ENCODE data around the gene GALNS. TPM values are rescaled to one million over a fixed set of nuclear protein-coding genes. Genes with fewer than 3 reads are reported as not detected.

Gene GALNS
- total and polyA plus RNA-seq, 11 donors: 10.7 to 22.7 (median 14.1) TPM

- Histone ChIP-seq H3K4me3 (no peak overlapping the region), H3K4me1 (no peaks in the 10 kb centered on the region), H3K36me3 (peaks cover 0 to 31% (median 17%) of the 10 kb centered on the region in 9 donors), H3K27ac (no peak overlapping the region), H3K27me3 (no peaks in the 10 kb centered on the region), H3K9me3 (no peaks in the 10 kb centered on the region)
- ATAC-seq: no peak
- intact Hi-C loops (cut with DNase I): no loop called here
- DNase-seq: no peak
- WGBS, 4 donors: 77 to 86% (median 84%) methylated on average over 11 of the region's 11 CpGs
- TF ChIP-seq POLR2A (IDR thresholded peaks at IDR 0.05): no peak
- TF ChIP-seq CTCF (IDR thresholded peaks at IDR 0.05): no peak
These were observed 12.2 kb downstream of the GALNS start for GRCh38 chr16:88844419-88845036.

- Histone ChIP-seq H3K27ac (no peak overlapping the region), H3K36me3 (peaks cover 0 to 43% (median 22%) of the 10 kb centered on the region in 9 donors), H3K4me3 (no peak overlapping the region), H3K9me3 (no peaks in the 10 kb centered on the region), H3K4me1 (no peaks in the 10 kb centered on the region), H3K27me3 (no peaks in the 10 kb centered on the region)
- intact Hi-C loops (cut with DNase I): no loop called here
- TF ChIP-seq CTCF (IDR thresholded peaks at IDR 0.05) (no peak), POLR2A (IDR thresholded peaks at IDR 0.05) (no peak)
- DNase-seq (no peak), ATAC-seq (no peak)
- 91 to 95% (median 95%) methylated on average over 19 to 20 of the region's 20 CpGs for WGBS, 4 donors
These were observed 13.5 kb downstream of the GALNS start for GRCh38 chr16:88843256-88843655.

GRCh38 chr16:88842806-88843205, 13.9 kb downstream of the GALNS start:
- no peak overlapping the region for H3K27ac ChIP-seq
- DNase-seq (no peak), ATAC-seq (no peak)
- H3K4me1 ChIP-seq: no peaks in the 10 kb centered on the region
- intact Hi-C loops (cut with DNase I): no loop called here
- H3K4me3 ChIP-seq: no peak overlapping the region
- TF ChIP-seq CTCF (IDR thresholded peaks at IDR 0.05) (no peak), POLR2A (IDR thresholded peaks at IDR 0.05) (no peak)
- peaks cover 0 to 45% (median 24%) of the 10 kb centered on the region in 9 donors for H3K36me3 ChIP-seq
- no peaks in the 10 kb centered on the region for H3K27me3 ChIP-seq
- 95 to 97% (median 96%) methylated on average over 21 to 25 of the region's 25 CpGs for WGBS, 4 donors
- H3K9me3 ChIP-seq: no peaks in the 10 kb centered on the region

GRCh38 chr16:88842308-88842756, 14.4 kb downstream of the GALNS start:
- ATAC-seq (no peak), DNase-seq (no peak)
- no peak overlapping the region for H3K4me3 ChIP-seq
- intact Hi-C loops (cut with DNase I): no loop called here
- no peak for TF ChIP-seq CTCF (IDR thresholded peaks at IDR 0.05)
- TF ChIP-seq POLR2A (IDR thresholded peaks at IDR 0.05): no peak
- H3K4me1 ChIP-seq: no peaks in the 10 kb centered on the region
- no peaks in the 10 kb centered on the region for H3K27me3 ChIP-seq
- no peak overlapping the region for H3K27ac ChIP-seq
- no peaks in the 10 kb centered on the region for H3K9me3 ChIP-seq
- H3K36me3 ChIP-seq: peaks cover 0 to 43% (median 24%) of the 10 kb centered on the region in 9 donors
- 82 to 96% (median 94%) methylated on average over 9 to 15 of the region's 15 CpGs for WGBS, 4 donors

All from heart left ventricle (tissue), 16 donors.